Tibial nerve (tissue), 4 donors: ENCODE data around the gene TAF1A.

Experiments
- CTCF ChIP-seq, 5 experiments: fragments of 200-600 bp in 3 of 5; fragments of 450-650 bp in 2 of 5; sonication (generic) in 3 of 5; IDR thresholded peaks; one replicate each; pipeline ENCODE4 v1.5.1; 2016 to 2019; ENCODE audit warnings: antibody characterized with exemption in 5 of 5, mild to moderate bottlenecking in 3 of 5, moderate library complexity in 2 of 5
- EP300 ChIP-seq, 2 donors: sonication (generic); formaldehyde crosslinking; IDR thresholded peaks; one replicate each; pipeline ENCODE4 v1.6.1; 2017; ENCODE audit warnings: antibody characterized with exemption in 2 of 2, mild to moderate bottlenecking in 1 of 2
- POLR2A ChIP-seq, 2 donors: fragments of 450-650 bp; IDR thresholded peaks; one replicate each; pipeline ENCODE4 v1.6.1; 2017; ENCODE audit warnings: antibody characterized with exemption in 2 of 2, mild to moderate bottlenecking in 2 of 2, moderate library complexity in 2 of 2

GRCh38 chr1:222522105-222522915 is 67.4 kb downstream of the TAF1A start:
- TF ChIP-seq POLR2A (IDR thresholded peaks at IDR 0.05) (no peak), CTCF (IDR thresholded peaks at IDR 0.05) (no peak), EP300 (IDR thresholded peaks at IDR 0.05) (no peak)
